SKM-1 (cell line): ENCODE results near the gene TMOD1.

Experiments used
- DNase-seq: peaks from one replicate; lab custom pipeline; 2025; ENCODE audit not compliant: unreplicated experiment; lab: John Stamatoyannopoulos, UW

Gene TMOD1

DNA sequence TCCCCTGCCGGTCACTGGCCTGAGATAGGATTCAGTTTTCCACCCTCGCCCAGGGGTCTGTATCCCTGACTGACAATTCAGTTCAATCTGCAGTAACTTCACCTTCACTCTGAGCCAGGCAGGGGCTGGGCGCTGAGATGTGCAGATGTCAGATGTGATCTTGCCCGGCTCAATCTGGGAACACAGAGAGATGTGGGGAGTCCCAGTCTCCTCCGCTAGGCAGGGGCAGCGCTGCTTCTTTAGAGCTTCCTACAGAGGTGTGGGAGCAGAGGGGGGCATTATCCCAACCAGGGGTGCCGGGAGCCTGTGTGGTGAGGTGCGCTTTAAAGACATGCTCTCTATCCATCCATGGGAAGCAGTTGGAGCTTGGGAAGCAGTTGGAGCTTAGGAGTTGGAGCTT, 14.6 kb downstream of the TMOD1 start:
- DNase-seq: no peak

DNA sequence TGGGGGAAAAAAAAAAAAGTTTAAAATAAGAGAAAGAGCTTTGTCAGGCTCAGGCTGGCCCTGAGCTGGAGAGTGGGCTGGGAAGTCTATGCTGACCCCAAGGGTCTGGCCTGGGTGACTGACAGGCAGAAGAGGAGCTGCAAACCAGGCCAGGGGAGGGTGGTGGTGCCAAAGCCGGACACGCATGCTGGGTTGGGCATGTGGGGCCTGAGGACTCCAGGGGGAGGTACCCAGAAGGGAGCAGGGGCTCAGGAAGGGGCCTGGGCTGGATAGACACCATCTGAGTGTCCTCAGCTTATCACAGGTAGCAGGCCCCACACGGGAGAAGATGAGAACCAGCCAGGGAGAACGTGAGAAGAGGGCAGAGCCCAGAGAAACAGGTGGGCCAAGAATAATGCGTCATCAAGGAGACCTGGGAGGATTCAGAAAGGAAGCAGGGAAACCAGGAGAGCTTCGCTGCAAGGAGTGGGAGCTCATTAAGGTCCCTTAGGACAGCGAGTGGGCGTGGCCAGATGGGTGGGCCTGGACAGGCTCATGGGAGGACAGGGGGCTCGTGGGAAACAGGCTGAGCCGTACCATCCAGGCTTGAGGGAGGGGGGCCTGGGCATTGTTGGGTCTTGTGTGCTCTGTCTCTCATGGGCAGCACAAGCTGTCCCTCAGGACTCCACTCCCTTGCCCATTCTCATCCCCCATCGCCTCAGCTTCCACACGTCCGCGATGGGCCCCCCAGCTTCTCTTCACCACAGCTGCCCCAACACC, 16.0 kb downstream of the TMOD1 start:
- DNase-seq: no peak

DNA sequence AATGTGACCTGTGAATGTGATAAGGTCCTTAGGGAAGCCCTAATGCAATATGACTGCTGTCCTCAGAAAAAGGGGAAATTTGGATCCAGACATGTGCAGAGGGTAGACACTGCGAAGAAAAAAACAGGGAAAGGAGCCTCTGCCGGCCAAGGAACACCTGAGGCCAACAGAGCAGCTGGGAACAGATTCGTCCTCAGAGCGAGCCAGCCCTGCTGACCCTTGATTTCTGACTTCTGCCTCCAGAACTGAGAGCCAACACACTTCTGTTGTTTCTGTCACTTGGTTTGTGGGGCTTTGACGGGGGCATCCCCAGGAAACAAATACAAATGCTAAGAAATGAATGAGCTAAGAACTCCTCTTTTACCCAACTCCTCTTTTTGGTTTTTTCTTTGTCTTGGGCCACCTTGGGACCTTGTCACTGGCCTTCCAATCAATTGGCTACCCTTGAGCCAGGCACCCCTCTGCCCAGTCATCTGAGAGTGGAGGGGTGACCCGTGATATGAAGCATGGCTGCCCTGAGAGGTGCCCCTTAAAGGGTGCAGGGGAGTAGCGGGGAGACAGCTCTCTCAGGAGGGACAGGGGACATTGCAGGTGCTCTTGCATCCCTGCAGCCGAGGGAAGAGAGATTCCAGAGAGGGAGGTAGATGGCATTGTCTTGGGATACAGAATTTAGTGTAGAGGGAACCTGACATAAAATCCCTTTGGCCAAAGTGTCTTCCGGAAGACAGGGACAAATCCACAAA, 16.9 kb downstream of the TMOD1 start:
- no peak for DNase-seq

DNA sequence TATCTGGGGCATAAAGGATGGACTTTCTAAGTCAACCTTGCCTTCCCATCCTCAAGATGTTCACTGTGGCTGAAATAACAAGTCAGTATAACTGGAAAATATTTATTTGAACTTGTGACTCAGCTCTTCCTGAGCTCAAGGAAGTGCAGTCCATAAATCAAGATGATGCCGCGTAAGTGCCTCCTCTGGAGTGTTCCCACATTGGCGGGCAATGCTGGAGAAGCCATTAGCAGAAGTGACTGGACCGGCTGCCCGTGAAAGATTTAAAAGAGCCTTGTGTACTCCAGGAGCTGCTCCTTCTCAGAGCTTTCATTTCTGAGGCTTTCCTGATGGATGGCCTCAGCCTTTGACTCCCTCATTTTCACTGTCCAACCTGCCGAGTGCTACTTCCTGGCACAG, 17.4 kb downstream of the TMOD1 start:
- DNase-seq: no peak

DNA sequence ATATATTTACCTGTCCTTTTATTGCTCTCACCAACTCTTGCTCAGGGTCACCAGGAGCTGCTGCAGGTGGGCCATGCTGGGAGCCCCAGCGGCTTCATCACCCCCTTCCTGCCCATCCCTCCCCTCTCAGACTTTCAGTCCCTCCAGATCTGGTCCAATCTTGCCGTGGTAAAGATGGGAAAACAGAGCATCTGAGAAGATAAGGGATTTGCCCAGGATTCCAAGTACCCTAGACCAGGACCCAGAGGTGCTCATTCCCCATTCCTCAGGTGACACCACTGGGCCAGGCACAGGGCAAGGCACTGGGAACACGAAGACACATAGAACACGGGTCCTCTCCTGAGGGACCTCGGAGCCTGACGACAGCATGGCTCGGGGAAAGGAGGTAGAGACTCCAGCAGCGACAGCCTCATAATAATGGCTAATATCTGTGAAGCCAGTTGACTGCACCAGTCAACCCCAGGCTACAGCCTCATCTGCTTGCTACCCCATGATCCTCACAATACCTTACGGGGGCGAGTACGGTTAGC, 18.0 kb downstream of the TMOD1 start:
- DNase-seq: no peak

DNA sequence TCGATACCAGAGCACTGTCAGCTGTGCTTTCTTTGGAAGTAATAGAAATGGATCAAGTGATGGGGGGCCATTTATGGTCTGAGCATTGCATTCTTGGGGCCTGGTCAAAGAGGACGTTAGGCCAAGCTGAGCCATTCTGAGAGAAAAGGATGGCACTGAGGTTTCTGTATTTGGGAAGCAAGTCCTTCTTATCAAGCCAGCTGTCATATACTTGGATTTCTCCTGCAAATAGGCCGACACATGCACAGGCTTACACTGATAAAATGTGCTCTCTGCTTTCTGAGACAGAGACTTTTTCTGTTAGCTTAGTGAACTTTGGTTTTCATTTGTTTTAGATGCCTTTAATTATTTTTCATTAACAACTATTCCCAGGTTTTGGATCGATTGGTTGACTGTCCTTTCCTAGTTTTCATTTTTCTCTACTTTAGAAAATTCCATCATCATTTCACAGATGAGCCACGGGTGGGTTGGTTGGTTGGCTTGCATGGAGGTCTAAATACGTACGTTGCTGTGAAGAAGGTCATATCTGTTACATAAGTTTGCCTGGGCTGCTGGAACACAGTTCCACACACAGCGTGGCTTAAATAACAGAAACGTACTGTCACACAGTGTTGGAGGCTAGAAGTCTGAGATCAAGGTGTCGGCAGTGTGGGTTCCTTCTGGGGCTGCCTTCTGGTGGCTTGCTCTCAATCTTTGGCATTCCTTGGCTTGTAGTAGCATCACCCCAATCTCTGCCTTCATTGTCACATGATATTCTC, 20.3 kb downstream of the TMOD1 start:
- no peak for DNase-seq

DNA sequence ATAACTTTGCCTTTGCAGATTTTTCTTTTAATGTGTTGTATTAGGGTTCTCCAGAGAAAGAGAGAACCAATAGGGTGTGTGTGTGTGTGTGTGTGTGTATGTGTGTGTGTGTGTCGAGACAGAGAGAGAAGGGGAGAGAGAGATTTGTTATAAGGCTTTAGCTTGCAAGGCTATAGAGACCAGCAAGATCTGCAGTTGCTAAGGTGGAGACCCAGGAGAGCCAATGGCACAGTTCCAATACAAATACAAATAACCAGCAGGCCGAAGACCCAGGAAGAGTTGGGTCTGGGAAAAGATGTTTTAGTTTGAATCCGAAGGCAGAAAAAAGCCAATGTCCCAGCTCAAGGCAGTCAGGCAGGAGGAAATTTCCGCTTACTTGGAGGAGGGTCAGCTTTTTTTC, 23.0 kb downstream of the TMOD1 start:
- DNase-seq: no peak

DNA sequence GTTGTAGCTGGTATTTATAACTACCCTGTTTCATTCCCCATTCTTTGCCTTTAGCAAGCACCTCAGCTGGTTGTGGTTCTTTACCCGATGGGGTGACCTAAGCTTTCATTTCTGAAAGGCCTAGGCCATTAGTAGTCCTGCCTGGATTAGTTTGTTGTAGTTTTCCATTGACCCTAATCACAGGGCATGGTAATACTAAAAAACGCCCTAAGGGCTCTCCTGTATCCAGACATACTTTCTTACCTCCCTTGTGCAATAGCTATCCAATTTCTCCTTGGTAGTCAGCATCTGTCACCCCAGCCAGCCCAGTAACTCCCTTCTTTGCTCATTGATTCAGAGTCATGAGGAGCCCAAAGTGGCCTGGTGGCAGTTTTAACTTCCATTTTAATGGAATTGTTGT, 24.0 kb downstream of the TMOD1 start:
- DNase-seq: no peak

DNA sequence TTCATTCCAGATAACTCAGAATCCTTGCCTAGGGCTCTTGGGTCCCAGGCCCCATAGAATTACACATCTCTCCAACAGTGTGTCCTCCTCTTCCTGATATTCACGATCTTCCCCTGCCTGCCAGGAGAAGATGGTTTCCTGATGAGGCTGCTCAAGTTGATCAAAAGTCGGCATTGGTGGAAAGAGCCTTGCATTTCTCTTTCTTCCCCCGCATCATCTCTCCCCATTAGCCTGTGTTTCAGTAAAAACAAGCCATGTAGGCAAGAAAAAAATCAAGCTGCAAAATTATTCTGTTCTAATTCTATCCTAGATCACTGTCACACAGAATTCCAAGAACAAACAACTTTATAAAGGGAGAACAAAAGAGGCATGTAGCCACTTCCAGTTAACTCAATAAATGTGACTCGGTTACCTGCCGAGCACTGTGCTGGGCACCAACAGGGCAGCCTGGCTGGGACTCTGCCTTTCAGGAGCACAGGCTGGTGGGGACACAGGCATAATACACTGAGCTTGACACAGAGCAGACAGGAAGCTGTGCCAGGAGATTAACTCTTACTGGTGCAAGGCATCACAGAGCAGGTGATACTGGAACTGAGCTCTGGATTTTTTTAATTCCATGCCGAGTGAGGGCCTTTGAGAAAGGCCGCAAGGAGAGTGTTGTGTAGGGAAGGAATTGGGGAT, 25.6 kb downstream of the TMOD1 start:
- no peak for DNase-seq

DNA sequence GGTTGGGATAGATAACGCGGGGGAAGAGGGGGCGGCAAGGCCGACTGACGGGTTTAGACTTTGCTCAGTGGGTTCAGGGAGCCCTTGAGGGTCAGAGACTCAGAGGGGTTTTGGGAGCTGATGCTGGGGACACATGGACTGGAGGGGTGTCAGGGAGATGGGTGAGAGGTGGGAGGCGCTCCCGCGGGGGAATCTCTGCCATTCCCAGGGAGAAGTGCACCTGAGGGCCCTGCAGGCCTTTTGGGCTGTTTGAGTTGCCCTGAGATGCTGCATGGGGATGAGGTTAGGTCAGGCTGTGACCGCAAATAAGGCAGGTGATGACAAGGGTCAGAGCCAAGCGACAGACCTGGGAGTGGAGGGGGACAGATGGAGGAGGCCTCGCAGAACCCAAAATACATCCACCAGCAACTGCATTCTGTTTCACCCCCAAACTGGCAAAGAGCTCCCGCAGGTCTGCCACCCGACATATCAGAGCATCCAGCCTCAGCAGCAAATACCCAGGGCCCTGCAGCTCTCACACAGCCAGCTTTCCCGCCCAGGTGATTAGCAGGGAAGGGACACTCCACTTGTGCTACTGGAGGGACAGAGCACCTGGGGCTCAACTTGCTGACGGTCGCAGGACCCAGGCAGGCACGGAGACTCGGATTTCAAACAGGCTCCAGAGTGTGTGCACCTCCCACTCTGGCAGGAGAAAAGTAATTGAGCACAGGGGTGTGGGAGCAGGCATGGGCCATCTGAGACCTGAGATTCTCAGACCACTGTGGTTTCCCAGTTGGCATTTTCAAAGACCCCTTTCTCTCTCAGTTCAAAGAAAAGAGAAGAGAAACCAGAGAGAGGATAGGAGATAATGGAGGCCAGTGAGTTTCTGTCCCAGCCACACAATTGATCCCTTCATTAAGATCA, 26.4 kb downstream of the TMOD1 start:
- DNase-seq: no peak

DNA sequence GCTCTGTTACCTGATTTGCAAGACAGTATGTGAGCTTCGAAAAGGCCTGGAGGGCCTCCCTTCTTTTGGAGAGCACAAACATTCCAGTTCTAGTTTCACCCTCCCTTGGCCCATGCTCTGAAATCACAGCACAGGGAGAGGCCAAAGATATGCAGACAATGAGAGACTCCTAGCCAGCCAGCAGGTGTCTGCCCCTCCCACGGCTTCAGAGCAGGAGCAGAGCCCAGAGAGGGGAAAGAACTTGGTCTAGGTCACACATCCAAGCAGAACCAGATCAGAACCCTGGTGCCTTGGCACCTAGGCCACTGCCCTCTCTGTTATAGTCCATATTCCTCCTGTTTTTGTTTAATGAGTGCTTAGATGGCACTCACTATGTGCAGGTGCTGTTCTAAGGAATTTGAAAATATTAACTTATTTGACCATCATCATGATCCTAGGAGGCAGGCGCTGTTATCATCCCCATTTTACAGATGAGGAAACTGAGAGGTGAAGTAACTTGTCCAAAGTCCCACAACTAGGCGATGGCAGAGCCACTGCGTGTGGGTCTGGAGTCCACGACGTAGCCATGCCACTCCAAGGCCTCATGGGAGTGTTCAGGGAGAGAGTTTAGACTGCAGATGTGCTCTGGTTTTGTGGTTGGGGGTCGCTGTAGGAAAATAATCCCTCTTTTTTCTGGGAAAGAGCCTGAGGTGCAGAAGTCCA, 27.2 kb downstream of the TMOD1 start:
- no peak for DNase-seq

DNA sequence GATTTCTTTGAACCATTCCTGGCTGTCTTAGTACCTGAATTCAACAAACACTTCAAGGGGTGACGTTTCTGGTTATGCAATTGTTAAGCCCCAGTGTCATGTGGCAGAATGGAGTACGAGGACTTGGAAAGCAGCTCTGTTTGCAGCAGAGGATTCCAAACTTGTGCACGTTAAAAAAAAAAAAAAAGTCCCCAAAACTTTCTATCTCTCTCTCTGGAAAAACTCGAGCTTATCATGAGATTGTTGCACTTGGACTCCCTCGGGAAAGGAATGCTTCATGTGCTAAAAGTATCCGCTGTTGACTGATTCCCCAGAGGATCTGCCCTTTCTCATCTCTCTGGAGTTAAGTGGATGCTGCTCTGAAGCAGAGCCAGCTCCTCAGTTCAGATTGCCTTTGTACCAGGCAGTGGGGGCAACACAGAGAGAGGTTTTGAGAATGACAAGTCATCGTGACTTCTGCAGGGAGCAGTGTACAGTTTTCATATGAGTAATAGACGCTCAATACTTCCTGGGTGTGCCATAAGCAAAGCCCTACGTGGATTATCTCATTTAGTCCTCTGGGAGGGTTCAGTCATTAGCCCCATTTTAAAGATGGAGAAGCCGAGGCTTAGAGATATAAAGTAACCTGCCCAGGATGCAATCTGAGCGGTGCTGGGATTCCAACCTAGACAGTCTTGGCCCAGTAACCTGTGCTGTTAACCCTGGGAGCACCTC, 28.1 kb downstream of the TMOD1 start:
- no peak for DNase-seq

DNA sequence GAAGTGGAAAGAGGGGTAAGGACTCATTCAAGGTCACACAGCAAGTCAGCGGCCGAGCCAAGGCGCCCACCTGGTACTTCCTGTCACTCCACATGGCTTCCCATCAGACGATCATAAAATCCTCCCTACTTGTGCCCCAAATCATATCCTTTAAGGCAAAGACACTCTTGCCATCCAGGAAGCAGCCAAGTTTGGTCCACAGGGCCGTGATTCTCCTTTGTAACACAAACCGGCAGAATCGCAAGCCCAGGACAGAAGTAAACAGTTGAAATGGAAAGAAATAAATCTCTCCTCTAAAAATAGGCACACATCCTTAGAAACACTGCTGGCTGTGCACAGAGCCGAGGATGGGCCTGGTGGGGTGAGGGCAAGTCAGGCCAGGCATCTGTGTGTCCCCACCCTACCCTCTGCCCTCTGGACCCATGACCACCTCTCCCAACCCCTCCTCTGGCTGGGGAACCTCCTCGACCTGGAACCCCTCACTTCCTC, 30.5 kb downstream of the TMOD1 start:
- DNase-seq: no peak

DNA sequence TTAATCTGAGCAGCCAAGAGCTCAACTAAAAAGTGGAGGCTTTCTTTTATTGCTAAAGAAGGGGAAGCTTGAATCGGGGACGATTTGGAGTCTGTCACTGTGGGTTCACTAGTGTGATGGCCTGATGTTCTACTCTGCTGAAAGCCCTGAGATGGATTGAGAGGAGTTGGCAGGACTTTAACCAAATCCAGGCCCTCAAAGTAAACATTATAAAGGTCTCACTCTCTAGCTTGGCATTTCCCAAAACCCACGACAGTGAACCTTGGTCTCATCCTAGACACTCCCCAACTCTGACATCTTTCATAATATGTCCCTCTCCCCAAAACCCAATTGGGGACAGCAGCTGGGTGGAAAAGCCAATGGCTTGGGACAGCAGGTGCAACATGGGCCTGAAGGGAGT, 32.7 kb downstream of the TMOD1 start:
- DNase-seq: no peak

DNA sequence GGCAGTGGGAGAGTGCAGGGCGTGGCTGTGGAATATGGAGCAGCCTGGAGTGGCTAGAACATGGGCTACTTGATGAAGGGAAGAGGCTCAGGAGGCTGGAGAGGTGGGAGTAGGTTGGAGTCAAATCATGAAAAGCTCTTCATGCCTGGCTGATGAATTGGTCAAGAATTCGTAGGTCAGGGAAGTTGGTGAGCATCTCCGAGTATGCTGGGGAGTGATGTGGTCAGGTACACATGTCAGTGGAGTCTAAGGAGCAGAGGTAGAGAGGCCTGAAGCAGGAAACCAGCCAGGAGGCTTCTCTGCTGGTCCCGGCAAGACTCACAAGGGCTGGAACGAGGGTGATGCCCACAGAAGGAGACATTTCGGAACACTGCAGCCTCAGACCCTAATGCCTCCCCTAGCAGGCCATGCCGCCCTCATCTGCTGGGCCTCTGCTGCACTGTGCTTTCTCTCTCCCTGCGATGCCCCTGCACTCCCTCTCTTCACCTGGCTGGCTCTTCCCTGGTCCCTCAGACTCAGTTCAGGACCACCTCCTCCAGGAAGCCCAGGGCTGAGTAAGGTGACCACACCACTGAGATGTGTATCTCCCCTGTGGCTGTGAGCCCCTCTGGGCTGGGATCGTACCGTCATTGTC, 33.6 kb downstream of the TMOD1 start:
- no peak for DNase-seq

DNA sequence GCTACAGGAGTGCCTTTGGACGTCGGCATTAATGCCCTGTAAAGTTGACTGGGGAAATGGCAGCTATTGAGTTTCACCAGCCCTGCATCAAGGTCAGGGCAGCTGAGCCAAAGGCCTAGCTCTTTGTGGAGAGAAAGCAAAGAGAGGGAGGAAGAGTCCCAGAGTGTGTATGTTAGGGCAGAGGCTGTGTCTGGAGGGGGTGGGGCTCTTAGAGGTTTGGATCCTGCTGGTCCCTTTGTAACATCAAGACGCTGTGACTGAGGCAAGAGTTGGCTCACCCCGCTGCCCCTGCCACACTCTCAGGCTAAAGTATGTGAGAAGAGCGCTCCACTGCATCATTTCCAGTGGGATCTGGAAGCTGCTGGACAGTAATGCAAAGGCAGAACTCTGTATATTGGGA, 34.3 kb downstream of the TMOD1 start:
- no peak for DNase-seq

DNA sequence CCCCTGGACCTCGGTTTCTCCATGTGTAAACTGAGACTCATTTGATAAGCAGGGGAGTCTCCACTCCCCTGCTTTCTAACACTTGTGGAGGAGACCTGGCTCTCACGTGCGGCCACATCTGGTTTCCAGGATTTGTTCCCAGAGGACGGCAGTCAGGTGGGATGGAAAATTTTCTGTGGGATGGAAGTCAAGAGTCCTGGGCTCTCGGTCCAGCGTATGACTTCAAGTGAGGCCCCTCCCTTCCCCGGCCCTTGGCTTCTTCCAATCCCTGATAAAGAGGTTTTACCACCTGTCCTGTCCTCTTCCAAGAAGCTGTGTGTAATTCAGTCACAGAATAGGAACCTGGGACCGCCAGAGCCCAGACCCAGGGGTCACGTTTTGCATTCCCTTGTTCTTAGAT, 35.0 kb downstream of the TMOD1 start:
- DNase-seq: no peak

DNA sequence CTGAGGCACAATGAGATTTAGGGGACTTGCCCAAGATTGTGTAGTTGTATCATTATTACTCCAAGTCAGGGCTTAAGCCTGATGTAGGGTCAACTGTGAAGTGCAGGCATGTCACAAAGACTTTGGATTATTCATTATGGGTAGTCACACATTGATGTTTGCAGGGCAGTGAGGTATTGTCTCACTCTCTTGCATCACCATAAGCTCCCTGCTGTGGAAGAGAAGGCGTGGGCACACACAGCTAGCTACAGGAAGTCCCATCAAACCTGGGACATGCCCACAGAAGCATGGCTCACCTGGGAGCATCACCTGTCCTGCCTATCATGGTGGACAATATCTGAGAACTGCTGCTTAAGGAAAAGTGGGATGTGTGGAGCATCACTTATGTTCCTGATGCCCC, 42.1 kb downstream of the TMOD1 start:
- no peak for DNase-seq
